Activated CD4-positive, alpha-beta T cell treated with anti-CD3 and anti-CD28 coated beads for 48 hours (primary cell): ENCODE results near the gene ATXN7L3B.

Experiments
- DNase-seq: peaks from one replicate; pipeline ENCODE4 v3.0.0-alpha.2; 2020

The ATXN7L3B gene

DNA sequence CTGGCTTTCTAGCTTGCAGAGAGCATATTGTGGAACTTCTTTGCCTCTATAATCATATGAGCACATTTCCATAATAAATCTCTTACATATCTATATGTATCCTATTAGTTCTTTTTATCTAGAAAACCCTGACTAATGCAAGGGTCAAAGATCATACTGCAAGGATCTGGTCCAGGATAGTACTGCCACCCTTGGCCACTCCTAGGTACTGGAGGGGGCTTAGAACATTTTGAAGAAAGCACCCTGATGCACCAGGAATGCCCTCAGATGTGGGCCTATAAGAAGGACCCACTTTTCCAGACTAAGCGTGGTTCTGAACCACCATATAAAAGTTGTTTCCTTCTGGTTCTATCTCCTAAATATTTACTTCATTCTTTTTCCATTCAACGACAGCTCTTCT lies 14.6 kb downstream of the ATXN7L3B start:
- DNase-seq, result no peak

DNA sequence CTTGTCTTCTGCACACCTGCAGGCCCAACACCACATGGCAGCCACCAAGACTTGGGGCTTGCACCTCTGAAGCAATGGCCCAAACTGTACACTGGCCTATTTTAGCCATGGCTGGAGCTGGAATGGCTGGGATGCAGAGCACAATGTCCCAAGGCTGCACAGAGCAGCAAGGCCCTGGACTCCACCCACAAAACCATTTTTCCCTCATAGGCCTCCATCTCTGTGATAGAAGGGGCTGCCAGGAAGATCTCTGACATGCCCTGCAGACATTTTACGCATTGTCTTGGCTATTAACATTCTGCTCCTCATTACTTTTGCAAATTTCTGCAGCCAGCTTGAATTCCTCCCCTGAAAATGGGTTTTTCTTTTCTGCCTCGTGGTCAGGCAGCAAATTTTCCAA lies 22.1 kb downstream of the ATXN7L3B start:
- no peak for DNase-seq

DNA sequence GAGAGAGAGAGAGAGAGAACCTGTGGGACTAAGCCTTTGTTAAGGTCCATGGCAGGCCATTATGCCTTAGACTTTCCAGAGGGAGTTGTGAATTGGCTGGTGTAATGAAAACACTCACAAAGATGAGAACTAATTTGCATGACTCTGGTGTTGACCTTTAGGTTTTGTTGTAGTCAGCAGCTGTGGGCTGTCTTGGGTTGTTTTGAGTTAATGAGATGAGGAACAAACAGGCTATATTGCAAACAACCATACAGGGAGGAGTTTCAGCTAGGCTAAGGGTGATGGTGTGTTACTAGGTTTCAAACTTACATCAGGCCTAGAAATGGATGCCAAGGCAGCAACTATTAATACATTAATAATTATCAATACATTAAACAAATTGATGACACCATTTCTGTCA lies 26.3 kb downstream of the ATXN7L3B start:
- DNase-seq, result no peak

DNA sequence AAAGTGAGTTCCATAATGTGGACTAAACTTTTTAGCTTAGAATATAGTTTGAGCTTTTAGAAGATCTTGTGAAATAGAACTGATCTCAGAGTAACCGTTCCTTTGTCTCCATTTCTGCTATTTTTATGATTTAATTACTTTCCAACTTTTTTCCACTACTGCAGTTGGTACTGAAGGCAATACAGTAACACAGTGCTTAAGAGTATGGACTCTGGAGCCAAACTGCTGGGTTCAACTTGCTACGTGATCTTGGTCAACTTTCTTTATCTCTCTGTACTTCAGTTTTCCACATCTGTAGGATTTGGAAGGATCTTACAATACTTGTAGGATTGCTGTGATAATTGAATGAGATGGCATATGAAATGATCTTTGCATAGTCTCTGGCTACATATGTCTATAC lies 40.9 kb downstream of the ATXN7L3B start:
- no peak for DNase-seq

- DNase-seq, result no peak
Measured at GRCh38 chr12:74579446-74579845, 41.8 kb downstream of the ATXN7L3B start.

DNA sequence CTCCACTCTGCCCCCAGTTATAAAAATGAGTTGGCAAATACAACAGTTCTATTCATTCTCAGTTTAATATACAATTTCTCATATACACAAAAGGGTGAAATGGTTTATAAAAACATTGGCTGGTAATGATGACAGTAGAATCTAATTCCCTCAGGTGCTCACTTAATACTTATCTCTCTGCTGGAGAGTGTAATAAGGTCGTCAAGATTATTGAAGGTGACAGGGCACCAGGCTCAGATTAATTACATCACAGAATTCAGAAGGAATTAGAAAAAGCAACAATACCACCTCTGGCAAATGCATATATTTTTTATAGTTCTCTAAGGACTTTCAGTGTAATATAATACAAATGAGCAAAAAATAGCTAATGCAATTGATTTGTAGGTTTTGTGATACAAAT lies 42.3 kb downstream of the ATXN7L3B start:
- DNase-seq, result no peak

DNA sequence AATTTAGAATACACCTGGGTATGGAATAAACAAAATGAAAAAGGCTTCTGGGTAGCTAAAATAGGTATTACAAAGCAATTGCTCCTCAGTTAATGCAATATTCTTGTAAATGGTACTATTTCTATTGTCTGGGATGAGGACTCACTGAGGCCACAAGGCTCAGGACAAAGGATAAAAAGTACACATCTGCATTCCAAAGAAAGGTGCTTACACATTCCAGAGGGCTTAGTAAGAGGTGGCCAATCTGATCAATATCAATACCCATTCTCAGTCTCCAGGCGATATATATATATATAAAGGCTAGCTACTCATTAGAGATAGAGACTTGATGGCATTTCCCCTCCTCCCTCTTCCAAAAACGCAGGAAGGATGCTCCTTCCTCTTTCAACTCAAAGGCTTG lies 43.8 kb downstream of the ATXN7L3B start:
- no peak for DNase-seq

DNA sequence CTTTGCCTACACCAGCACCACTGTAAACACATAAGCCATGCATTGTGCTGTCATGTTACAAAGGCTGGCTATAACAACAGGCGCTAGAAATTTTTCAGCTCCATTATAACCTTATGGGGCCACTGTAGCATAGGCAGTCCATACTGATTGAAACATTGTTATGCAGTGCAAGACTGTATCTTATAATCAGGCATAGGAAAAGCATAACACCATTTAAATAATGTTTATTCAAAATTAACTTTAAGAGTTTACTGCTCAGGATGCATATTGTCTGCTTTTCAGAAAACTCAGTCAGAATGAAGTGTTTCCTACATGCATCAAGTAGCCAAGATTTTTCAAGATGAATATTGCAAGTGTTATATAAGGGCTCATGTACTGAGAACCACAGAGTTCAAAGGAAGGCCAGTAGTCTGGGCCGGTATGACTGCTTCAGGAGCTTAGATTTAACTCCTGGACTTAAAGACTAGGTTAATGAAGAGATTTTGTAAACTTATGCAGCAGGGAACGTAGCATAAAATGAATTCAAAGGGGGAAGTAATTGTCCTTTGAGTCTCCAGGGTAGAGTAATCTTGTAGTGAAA lies 46.9 kb downstream of the ATXN7L3B start:
- no peak for DNase-seq

- no peak for DNase-seq
Measured at GRCh38 chr12:74586251-74586650, 48.6 kb downstream of the ATXN7L3B start.
